Sigmoid colon (tissue), 7 donors: Measurements from ENCODE around the gene ANKS1A. TPM values are rescaled to one million over a fixed set of nuclear protein-coding genes. Genes with fewer than 3 reads are reported as not detected.

Experiments used
- DNase-seq: peaks from one replicate; pipeline ENCODE4 v3.0.0-alpha.2; 2019
- H3K27ac ChIP-seq, 4 donors: fragments of 200-600 bp; sonication (generic); one replicate each; pipeline ENCODE4 v1.5.1; 2016 to 2019; ENCODE audit warnings: mild to moderate bottlenecking in 1 of 4
- H3K27me3 ChIP-seq, 3 donors: fragments of 200-600 bp; sonication (generic); one replicate each; pipeline ENCODE4 v1.5.1; 2019; ENCODE audit warnings: mild to moderate bottlenecking in 1 of 3
- H3K36me3 ChIP-seq, 4 donors: fragments of 200-600 bp; sonication (generic); one replicate each; pipeline ENCODE4 v1.5.1; 2016 to 2019
- H3K4me1 ChIP-seq, 4 donors: fragments of 200-600 bp; sonication (generic); one replicate each; pipeline ENCODE4 v1.5.1; 2017 to 2019
- H3K4me3 ChIP-seq, 4 donors: fragments of 200-600 bp; sonication (generic); one replicate each; pipeline ENCODE4 v1.5.1; 2017 to 2019; ENCODE audit warnings: mild to moderate bottlenecking in 2 of 4, moderate library complexity in 1 of 4
- H3K9me3 ChIP-seq, 4 donors: fragments of 200-600 bp in 3 of 4; sonication (generic) in 3 of 4; one replicate each; pipeline versions ENCODE4 v1.5.1 to v1.6.1; 2013 to 2019
- EP300 ChIP-seq, 4 donors: sonication (generic); formaldehyde crosslinking; IDR thresholded peaks; one replicate each; pipeline ENCODE4 v1.6.1; 2017; ENCODE audit warnings: antibody characterized with exemption in 4 of 4
- POLR2A ChIP-seq, 2 donors: fragments of 450-650 bp; IDR thresholded peaks; one replicate each; pipeline ENCODE4 v1.6.1; 2016; ENCODE audit warnings: antibody characterized with exemption in 2 of 2, mild to moderate bottlenecking in 2 of 2, moderate library complexity in 2 of 2
- POLR2AphosphoS5 ChIP-seq, 4 donors: sonication (generic); formaldehyde crosslinking; IDR thresholded peaks; one replicate each; pipeline ENCODE4 v1.6.1; 2017; ENCODE audit warnings: antibody characterized with exemption in 4 of 4
- WGBS, 2 donors: extraction: QIAGEN DNeasy Blood & Tissue Kit; methylation state at CpG; one replicate each; pipeline ENCODE4 v1.1.7; 2013; 5-methylcytosine and 5-hydroxymethylcytosine counted together
- intact Hi-C: fragments of 100-400 bp; cut with DNase I; formaldehyde crosslinking; loops from one replicate; pipeline ENCODE4 v1.15.1; 2023
- polyA plus RNA-seq, 3 donors: library from polyadenylated mRNA; stranded (reverse); fragments of 200-250 nt; gene quantifications; one replicate each; pipeline ENCODE4 v1.2.3, GENCODE V29; 2013
- total RNA-seq, 4 donors: library from RNA; depleted of rRNA; stranded (reverse); fragments of >200 nt; gene quantifications; one replicate each; pipeline ENCODE4 v1.1.0, GENCODE V29; 2016
- TF ChIP-seq, protein P1 (sequence below), 4 experiments: fragments of 450-650 bp in 3 of 4; fragments of 200-600 bp in 1 of 4; IDR thresholded peaks; one replicate each; pipeline ENCODE4 v1.5.1; 2016 to 2019; ENCODE audit warnings: antibody characterized with exemption in 4 of 4, mild to moderate bottlenecking in 3 of 4, moderate library complexity in 2 of 4
- donor health status: healthy with polysubstance abuse.
- donor health status: Bipolar disorder and iron deficiency.
- donor health status: healthy.

Gene ANKS1A
- total and polyA plus RNA-seq, 7 donors = 9.0 to 60.1 (median 37.8) TPM

DNA sequence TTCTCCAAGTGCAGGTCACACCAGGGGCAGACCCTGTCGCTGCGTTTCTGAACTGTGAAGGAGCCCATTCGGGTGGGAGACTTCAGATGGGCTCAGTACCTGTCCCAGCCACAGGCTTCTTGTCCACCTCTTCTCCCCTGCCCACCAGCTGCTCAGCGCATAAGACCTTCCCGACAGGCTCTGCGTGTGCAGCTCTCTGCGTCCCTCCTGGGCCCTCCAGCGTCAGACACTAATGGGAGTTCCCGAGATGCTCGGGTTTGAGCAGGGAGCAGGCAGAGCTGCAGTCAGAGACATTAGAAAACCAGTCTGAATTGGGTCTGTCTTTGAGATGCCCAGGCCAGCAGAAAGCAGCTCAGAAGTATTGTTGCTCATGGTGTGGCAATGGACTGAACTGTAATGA is 201.7 kb downstream of the ANKS1A start:
- WGBS, 2 donors = 89 to 94% methylated on average over 10 of the region's 10 CpGs
- TF ChIP-seq EP300 (IDR thresholded peaks at IDR 0.05) (no peak), POLR2A (IDR thresholded peaks at IDR 0.05) (no peak), POLR2AphosphoS5 (IDR thresholded peaks at IDR 0.05) (no peak)
- TF ChIP-seq, protein P1, sequence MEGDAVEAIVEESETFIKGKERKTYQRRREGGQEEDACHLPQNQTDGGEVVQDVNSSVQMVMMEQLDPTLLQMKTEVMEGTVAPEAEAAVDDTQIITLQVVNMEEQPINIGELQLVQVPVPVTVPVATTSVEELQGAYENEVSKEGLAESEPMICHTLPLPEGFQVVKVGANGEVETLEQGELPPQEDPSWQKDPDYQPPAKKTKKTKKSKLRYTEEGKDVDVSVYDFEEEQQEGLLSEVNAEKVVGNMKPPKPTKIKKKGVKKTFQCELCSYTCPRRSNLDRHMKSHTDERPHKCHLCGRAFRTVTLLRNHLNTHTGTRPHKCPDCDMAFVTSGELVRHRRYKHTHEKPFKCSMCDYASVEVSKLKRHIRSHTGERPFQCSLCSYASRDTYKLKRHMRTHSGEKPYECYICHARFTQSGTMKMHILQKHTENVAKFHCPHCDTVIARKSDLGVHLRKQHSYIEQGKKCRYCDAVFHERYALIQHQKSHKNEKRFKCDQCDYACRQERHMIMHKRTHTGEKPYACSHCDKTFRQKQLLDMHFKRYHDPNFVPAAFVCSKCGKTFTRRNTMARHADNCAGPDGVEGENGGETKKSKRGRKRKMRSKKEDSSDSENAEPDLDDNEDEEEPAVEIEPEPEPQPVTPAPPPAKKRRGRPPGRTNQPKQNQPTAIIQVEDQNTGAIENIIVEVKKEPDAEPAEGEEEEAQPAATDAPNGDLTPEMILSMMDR (IDR thresholded peaks at IDR 0.05) = no peak
- Histone ChIP-seq H3K27ac (peak overlapping the region; percentile 67 to 82 (median 78)), H3K4me1 (peaks cover 0 to 78% (median 62%) of the 10 kb centered on the region in 4 donors), H3K36me3 (peaks cover 30 to 37% (median 34%) of the 10 kb centered on the region in 4 donors), H3K4me3 (no peak overlapping the region), H3K9me3 (no peaks in the 10 kb centered on the region), H3K27me3 (no peaks in the 10 kb centered on the region)
- intact Hi-C loops = loop anchor here (5.0 kb wide), 1 partner anchor 73 kb away; no protein-coding TSS in a partner anchor
- DNase-seq = no peak

DNA sequence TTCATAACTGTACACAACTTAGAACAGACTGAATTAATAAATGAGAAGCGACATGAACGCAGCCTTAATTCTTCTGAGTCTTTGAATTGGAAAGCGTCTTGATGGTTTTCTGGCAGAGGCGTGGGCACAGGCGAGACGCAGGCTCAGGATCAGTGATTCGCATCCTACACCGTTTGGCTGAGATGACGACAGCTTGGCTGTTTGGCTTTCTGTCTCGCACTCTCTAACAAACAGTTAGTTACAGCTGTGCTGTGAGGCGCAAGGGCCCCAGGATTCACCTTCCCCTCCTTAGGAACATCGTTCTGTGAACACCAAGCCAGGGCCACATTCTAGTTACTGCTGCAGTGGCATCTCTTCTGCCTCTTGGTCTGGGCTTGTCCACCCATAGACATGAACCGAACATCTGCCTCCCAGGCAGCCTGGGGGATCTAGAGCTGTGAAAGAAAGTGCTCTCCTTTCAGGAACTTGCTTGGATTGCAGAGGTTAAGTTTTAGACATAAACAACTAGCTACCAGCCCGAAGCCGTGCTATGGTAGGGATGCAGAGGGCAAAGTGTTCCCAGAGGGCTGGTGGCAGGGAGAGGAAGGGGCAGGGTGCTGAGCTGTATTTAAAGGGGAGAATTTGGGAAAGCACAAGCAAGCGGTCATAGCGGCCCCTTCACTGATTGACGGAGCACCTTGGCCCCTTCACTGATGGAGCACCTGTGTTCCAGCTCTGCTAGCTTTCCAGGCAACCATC is 202.5 kb downstream of the ANKS1A start:
- H3K4me1 ChIP-seq = peaks cover 0 to 84% (median 70%) of the 10 kb centered on the region in 4 donors
- peaks cover 23 to 29% (median 26%) of the 10 kb centered on the region in 4 donors for H3K36me3 ChIP-seq
- TF ChIP-seq POLR2AphosphoS5 (IDR thresholded peaks at IDR 0.05) (peak in 1 of 4 donors; percentile 23), EP300 (IDR thresholded peaks at IDR 0.05) (no peak)
- WGBS, 2 donors = 85 to 89% methylated on average over 18 of the region's 18 CpGs
- DNase-seq = peak; percentile 75
- intact Hi-C loops = loop anchor here (5.0 kb wide), 1 partner anchor 74 kb away; no protein-coding TSS in a partner anchor
- no peak overlapping the region for H3K4me3 ChIP-seq
- no peaks in the 10 kb centered on the region for H3K27me3 ChIP-seq
- no peaks in the 10 kb centered on the region for H3K9me3 ChIP-seq
- H3K27ac ChIP-seq = peak overlapping the region; percentile 67 to 82 (median 78)

DNA sequence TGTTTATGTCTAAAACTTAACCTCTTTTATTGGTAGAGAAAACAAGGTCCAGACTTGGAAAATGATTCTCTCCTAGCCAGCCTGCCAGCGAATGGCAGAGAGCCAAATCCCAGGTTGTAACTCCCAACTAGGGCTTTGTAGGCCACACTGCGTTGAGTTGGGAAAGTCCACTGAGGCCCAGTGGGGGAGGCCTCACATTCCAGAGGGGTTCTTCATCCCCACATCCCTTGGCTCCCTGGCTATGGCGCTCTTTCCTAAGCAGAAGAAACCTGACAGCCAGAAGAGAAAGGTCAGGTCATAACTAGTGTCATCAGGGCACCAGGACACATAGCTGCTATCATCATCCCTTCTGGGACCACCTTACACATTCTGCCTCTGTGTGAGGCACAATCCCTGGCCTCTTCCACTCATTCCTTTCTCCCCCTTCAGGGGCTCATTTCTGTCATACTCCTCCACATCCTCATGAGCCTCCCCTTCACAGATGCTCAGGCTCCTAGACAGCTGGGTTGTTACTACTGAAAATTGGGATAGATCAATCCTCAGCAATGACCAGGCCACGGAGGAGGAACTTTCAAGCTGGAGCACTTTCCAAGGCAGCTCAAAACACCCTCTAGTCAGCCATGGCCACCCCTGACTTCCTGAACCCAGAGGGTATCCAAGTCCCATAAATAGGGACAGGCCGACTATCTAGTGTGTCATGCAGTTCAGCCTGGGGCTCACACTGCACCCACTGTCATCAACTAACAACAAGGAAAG is 203.5 kb downstream of the ANKS1A start:
- no peak overlapping the region for H3K4me3 ChIP-seq
- intact Hi-C loops = loop anchor here (5.0 kb wide), 1 partner anchor 75 kb away; no protein-coding TSS in a partner anchor
- H3K4me1 ChIP-seq = peaks cover 0 to 82% (median 71%) of the 10 kb centered on the region in 4 donors
- H3K27ac ChIP-seq = peak overlapping the region; percentile 67 to 82 (median 78)
- H3K27me3 ChIP-seq = no peaks in the 10 kb centered on the region
- peaks cover 13 to 19% (median 16%) of the 10 kb centered on the region in 4 donors for H3K36me3 ChIP-seq
- H3K9me3 ChIP-seq = no peaks in the 10 kb centered on the region
- 81 to 84% methylated on average over 5 of the region's 5 CpGs for WGBS, 2 donors
- peak; percentile 83 for DNase-seq
- TF ChIP-seq POLR2A (IDR thresholded peaks at IDR 0.05) (no peak), POLR2AphosphoS5 (IDR thresholded peaks at IDR 0.05) (peak in 3 of 4 donors; percentile 17 to 37 (median 35)), EP300 (IDR thresholded peaks at IDR 0.05) (no peak)

DNA sequence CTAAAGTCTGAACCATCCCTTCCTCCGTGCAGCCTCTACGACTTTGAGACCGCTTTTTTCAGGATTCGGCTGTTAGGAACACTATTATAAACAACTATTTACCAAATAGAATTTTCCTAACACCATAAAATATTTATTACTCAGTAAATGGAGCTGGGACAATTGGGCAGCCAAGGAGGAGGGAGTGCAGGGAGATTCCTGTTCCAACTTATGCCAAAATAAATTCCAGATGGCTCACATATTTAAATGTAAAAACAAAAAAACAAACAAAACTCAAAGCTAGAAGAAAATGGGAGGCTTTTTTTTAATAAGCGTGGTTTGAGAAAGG is 204.0 kb downstream of the ANKS1A start:
- TF ChIP-seq POLR2AphosphoS5 (IDR thresholded peaks at IDR 0.05) (no peak), EP300 (IDR thresholded peaks at IDR 0.05) (no peak), POLR2A (IDR thresholded peaks at IDR 0.05) (no peak)
- TF ChIP-seq, protein P1 (IDR thresholded peaks at IDR 0.05) = no peak
- DNase-seq = no peak
- H3K27me3 ChIP-seq = no peaks in the 10 kb centered on the region
- 65 to 78% methylated on average over 5 of the region's 5 CpGs for WGBS, 2 donors
- H3K9me3 ChIP-seq = no peaks in the 10 kb centered on the region
- H3K4me3 ChIP-seq = no peak overlapping the region
- H3K27ac ChIP-seq = peak overlapping the region; percentile 67 to 82 (median 78)
- intact Hi-C loops = loop anchor here (5.0 kb wide), 1 partner anchor 76 kb away; no protein-coding TSS in a partner anchor
- peaks cover 0 to 77% (median 67%) of the 10 kb centered on the region in 4 donors for H3K4me1 ChIP-seq
- H3K36me3 ChIP-seq = peaks cover 8 to 13% (median 11%) of the 10 kb centered on the region in 4 donors

DNA sequence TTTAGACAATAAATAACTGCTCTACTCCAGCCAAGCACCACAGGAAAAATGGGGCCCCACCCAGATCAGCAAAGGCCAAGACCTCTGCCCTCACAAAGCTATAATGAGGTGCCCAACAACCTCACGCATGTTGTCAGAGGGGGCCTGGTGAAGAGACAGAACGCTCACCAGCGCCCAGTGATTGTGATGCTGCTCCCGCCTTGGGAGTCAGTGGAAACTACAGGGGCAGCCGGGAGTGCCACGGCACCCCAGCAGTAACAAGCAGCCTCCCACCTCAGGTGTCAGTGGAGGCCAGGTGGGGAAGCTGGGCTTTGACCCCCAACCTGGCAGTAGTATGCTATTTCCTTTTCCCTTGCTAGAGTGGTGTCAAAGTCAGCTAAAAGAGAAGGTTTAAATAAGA is 204.7 kb downstream of the ANKS1A start:
- no peaks in the 10 kb centered on the region for H3K27me3 ChIP-seq
- WGBS, 2 donors = 92 to 94% methylated on average over 6 of the region's 6 CpGs
- H3K4me3 ChIP-seq = no peak overlapping the region
- DNase-seq = no peak
- H3K9me3 ChIP-seq = no peaks in the 10 kb centered on the region
- no peak for TF ChIP-seq EP300 (IDR thresholded peaks at IDR 0.05)
- no peak for TF ChIP-seq POLR2A (IDR thresholded peaks at IDR 0.05)
- TF ChIP-seq, protein P1 (IDR thresholded peaks at IDR 0.05) = no peak
- peak in 2 of 4 donors; percentile 11 for TF ChIP-seq POLR2AphosphoS5 (IDR thresholded peaks at IDR 0.05)
- intact Hi-C loops = loop anchor here (5.0 kb wide), 1 partner anchor 76 kb away; no protein-coding TSS in a partner anchor
- H3K27ac ChIP-seq = peak overlapping the region in 2 of 4 donors; percentile 80 to 82
- peaks cover 1 to 6% (median 4%) of the 10 kb centered on the region in 4 donors for H3K36me3 ChIP-seq
- peaks cover 0 to 70% (median 60%) of the 10 kb centered on the region in 4 donors for H3K4me1 ChIP-seq
